ENCODE data around the gene PLXNB2.

PLXNB2 gene

GRCh38 chr22:50225200-50225969 lies 82.1 kb downstream of the PLXNB2 start:
- no peak for DNase-seq

Measured in NCI-H2171 treated with DMSO at 0.1 percent for 48 hours (cell line).